Natural killer cell (primary cell): ENCODE data around the gene ITGA1. TPM values are rescaled to one million over a fixed set of nuclear protein-coding genes. Genes with fewer than 3 reads are reported as not detected.

Experiments
- ATAC-seq, 3 donors: fragments of 150-1000 bp in 2 of 3; fragments of 200-7000 bp in 1 of 3; cut with Tn5 transposase; 1 replicate in 1 of 3; 2 replicates in 2 of 3; pipeline ENCODE4 v1.10.0; 2021; ENCODE audit warnings: mild to moderate bottlenecking in 2 of 3, moderate library complexity in 2 of 3
- DNase-seq, 2 donors: peaks; one replicate each; pipeline versions ENCODE4 v3.0.0 to v3.0.0-alpha.2; 2013 to 2021; ENCODE audit warnings: mixed read lengths in 1 of 2
- H3K27ac ChIP-seq: one replicate; pipeline ENCODE4 v1.5.1; 2013; ENCODE audit warnings: mild to moderate bottlenecking, low read length
- H3K27me3 ChIP-seq: one replicate; pipeline ENCODE4 v1.6.1; 2013; ENCODE audit warnings: low read length; ENCODE audit not compliant: control insufficient read depth, insufficient read depth
- H3K36me3 ChIP-seq: one replicate; pipeline ENCODE4 v1.6.1; 2013; ENCODE audit warnings: low read length; ENCODE audit not compliant: control insufficient read depth, insufficient read depth
- H3K4me1 ChIP-seq: one replicate; pipeline ENCODE4 v1.6.1; 2013; ENCODE audit warnings: low read length; ENCODE audit not compliant: control insufficient read depth, insufficient read depth
- H3K4me3 ChIP-seq: one replicate; pipeline ENCODE4 v1.5.1; 2013; ENCODE audit warnings: low read length
- H3K9me3 ChIP-seq: one replicate; pipeline ENCODE4 v1.6.1; 2013; ENCODE audit warnings: low read length; ENCODE audit not compliant: control insufficient read depth, insufficient read depth
- H3K27ac Mint-ChIP-seq, 2 donors: one replicate each; pipeline ENCODE4 v1.8.0; 2022; ENCODE audit warnings: mild to moderate bottlenecking in 2 of 2, mixed read lengths in 2 of 2, moderate library complexity in 1 of 2
- H3K27me3 Mint-ChIP-seq, 2 donors: one replicate each; pipeline ENCODE4 v1.8.0; 2022; ENCODE audit warnings: low read depth in 2 of 2, mixed read lengths in 2 of 2
- H3K36me3 Mint-ChIP-seq: one replicate; pipeline ENCODE4 v1.8.0; 2022; ENCODE audit warnings: mixed read lengths
- H3K4me1 Mint-ChIP-seq, 2 donors: one replicate each; pipeline ENCODE4 v1.8.0; 2022; ENCODE audit warnings: mixed read lengths in 2 of 2
- H3K4me3 Mint-ChIP-seq: one replicate; pipeline ENCODE4 v1.8.0; 2022; ENCODE audit warnings: mild to moderate bottlenecking, moderate library complexity, mixed read lengths
- H3K9me3 Mint-ChIP-seq, 2 donors: one replicate each; pipeline ENCODE4 v1.8.0; 2022; ENCODE audit warnings: mixed read lengths in 2 of 2
- CTCF ChIP-seq: fragments of 200-600 bp; IDR thresholded peaks from one replicate; pipeline ENCODE4 v1.8.0; 2022; ENCODE audit warnings: antibody characterized with exemption
- whole genome bisulfite sequencing: methylation state at CpG from one replicate; pipeline ENCODE4 v1.1.7; 2013; ENCODE audit warnings: missing lambda C conversion rate; ENCODE audit not compliant: insufficient coverage; 5-methylcytosine and 5-hydroxymethylcytosine counted together
- intact Hi-C: fragments of 100-400 bp; cut with micrococcal nuclease; formaldehyde crosslinking; loops from one replicate; pipeline ENCODE4 v1.14.2; 2022
- total RNA-seq, 4 donors: library from RNA; stranded (reverse); fragments of 120-200 nt in 1 of 4; gene quantifications; one replicate each; pipeline versions ENCODE4 v1.2.3 to v1.2.4, GENCODE V29; 2013 to 2022

Gene ITGA1
- total RNA-seq, 3 donors from 2014 or later (not counting 1 experiment from before 2014, with no cell fraction given): 0.45 to 0.82 (median 0.47) TPM

DNA sequence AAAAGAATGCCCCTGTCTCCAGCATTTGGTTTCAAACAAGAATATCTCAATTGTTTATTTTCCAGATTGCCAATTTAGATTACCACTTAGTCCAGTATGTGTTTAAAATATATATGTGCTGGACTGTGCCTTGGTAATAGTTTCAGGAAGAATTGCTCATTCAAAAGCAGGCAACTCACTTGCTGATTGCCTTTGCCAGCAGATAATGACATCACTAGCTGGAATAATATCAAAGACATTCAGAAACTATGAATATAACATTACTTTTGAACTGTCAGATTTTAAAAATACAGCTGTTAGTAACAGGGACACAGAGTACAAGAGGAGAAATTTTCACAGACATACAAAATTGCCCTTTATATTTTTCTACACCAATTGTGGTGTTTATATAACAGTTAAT, 105.4 kb downstream of the ITGA1 start:
- no peaks in the 10 kb centered on the region for H3K4me1 ChIP-seq
- H3K27ac ChIP-seq: no peak overlapping the region
- DNase-seq (no peak), ATAC-seq (no peak)
- Mint-ChIP-seq H3K4me1 (no peaks in the 10 kb centered on the region), H3K4me3 (no peak overlapping the region), H3K36me3 (no peaks in the 10 kb centered on the region), H3K27ac (no peak overlapping the region), H3K9me3 (no peaks in the 10 kb centered on the region), H3K27me3 (peaks cover 5 to 17% of the 10 kb centered on the region in 2 donors)
- intact Hi-C loops: no loop called here
- no peaks in the 10 kb centered on the region for H3K36me3 ChIP-seq
- no peak overlapping the region for H3K4me3 ChIP-seq
- no peak for TF ChIP-seq CTCF
- H3K27me3 ChIP-seq: no peaks in the 10 kb centered on the region
- H3K9me3 ChIP-seq: no peaks in the 10 kb centered on the region

DNA sequence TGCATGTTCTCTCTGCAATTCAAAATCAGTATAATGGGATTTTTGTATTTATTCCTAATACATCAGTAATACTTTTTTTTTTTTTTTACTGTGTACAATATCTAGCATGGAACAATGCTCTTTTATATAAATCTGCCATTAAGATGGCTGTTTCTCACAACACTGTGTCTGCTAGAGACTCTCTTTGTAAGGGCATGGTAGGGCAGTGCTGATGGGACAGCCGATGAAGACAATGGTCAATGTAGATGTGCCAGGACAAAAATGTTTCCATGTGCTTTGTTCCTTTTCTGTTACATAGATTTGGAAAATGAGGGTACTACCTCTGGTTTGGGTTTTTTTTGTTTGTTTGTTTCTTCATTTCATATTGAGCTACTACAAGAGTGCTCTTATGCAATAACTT, 106.1 kb downstream of the ITGA1 start:
- no peaks in the 10 kb centered on the region for H3K4me1 Mint-ChIP-seq
- Histone ChIP-seq H3K27me3 (no peaks in the 10 kb centered on the region), H3K4me1 (no peaks in the 10 kb centered on the region), H3K27ac (no peak overlapping the region), H3K36me3 (no peaks in the 10 kb centered on the region), H3K9me3 (no peaks in the 10 kb centered on the region), H3K4me3 (no peak overlapping the region)
- no peak overlapping the region for H3K27ac Mint-ChIP-seq
- H3K36me3 Mint-ChIP-seq: no peaks in the 10 kb centered on the region
- H3K4me3 Mint-ChIP-seq: no peak overlapping the region
- no peak for DNase-seq
- no peak for ATAC-seq
- TF ChIP-seq CTCF: no peak
- WGBS: 90% methylated on average over 1 of the region's 1 CpG
- no peaks in the 10 kb centered on the region for H3K9me3 Mint-ChIP-seq
- peaks cover 5 to 20% of the 10 kb centered on the region in 2 donors for H3K27me3 Mint-ChIP-seq
- intact Hi-C loops: no loop called here

- 93% methylated on average over 2 of the region's 2 CpGs for WGBS
- Mint-ChIP-seq H3K4me3 (no peak overlapping the region), H3K4me1 (no peaks in the 10 kb centered on the region), H3K27me3 (peaks cover 5 to 26% of the 10 kb centered on the region in 2 donors), H3K36me3 (no peaks in the 10 kb centered on the region), H3K9me3 (no peaks in the 10 kb centered on the region), H3K27ac (no peak overlapping the region)
- no peak for DNase-seq
- no peak for ATAC-seq
- Histone ChIP-seq H3K36me3 (no peaks in the 10 kb centered on the region), H3K4me3 (no peak overlapping the region), H3K27ac (no peak overlapping the region), H3K9me3 (no peaks in the 10 kb centered on the region), H3K4me1 (no peaks in the 10 kb centered on the region), H3K27me3 (no peaks in the 10 kb centered on the region)
- no peak for TF ChIP-seq CTCF
- intact Hi-C loops: no loop called here
Measured at GRCh38 chr5:52894451-52894850, 106.7 kb downstream of the ITGA1 start.

DNA sequence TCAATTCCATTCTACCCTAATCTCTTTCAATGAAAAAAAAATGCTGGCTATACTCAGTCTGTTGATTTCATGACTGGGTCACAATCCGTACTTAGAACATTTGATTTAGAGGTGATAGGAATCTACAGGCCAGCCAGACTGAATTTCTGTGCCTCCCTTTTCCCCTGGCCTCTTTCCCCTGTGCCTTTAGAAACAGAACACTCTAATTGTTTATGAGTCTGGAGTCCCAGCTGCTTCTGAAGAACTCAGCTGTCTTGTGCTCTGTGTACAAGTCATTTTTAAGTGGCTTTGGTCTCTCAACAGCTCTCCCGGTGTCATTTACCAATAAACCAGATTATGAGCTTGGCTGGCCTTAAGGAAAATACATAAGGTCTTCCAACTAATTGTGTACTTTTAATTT, 107.4 kb downstream of the ITGA1 start:
- intact Hi-C loops: no loop called here
- no peaks in the 10 kb centered on the region for H3K4me1 ChIP-seq
- H3K4me1 Mint-ChIP-seq: no peaks in the 10 kb centered on the region
- peaks cover 5 to 29% of the 10 kb centered on the region in 2 donors for H3K27me3 Mint-ChIP-seq
- no peak overlapping the region for H3K27ac ChIP-seq
- no peak overlapping the region for H3K27ac Mint-ChIP-seq
- H3K4me3 ChIP-seq: no peak overlapping the region
- H3K4me3 Mint-ChIP-seq: no peak overlapping the region
- DNase-seq: no peak
- no peaks in the 10 kb centered on the region for H3K27me3 ChIP-seq
- no peaks in the 10 kb centered on the region for H3K36me3 Mint-ChIP-seq
- H3K36me3 ChIP-seq: no peaks in the 10 kb centered on the region
- H3K9me3 ChIP-seq: no peaks in the 10 kb centered on the region
- no peak for ATAC-seq
- no peaks in the 10 kb centered on the region for H3K9me3 Mint-ChIP-seq
- no peak for TF ChIP-seq CTCF
- 93% methylated on average over 2 of the region's 2 CpGs for WGBS
